Measurements from ENCODE around the gene RNFT2. TPM values are rescaled to one million over a fixed set of nuclear protein-coding genes. Genes with fewer than 3 reads are reported as not detected.

RNFT2 gene
- total RNA-seq, 1 experiment from 2014 or later = 12.3 TPM

DNA sequence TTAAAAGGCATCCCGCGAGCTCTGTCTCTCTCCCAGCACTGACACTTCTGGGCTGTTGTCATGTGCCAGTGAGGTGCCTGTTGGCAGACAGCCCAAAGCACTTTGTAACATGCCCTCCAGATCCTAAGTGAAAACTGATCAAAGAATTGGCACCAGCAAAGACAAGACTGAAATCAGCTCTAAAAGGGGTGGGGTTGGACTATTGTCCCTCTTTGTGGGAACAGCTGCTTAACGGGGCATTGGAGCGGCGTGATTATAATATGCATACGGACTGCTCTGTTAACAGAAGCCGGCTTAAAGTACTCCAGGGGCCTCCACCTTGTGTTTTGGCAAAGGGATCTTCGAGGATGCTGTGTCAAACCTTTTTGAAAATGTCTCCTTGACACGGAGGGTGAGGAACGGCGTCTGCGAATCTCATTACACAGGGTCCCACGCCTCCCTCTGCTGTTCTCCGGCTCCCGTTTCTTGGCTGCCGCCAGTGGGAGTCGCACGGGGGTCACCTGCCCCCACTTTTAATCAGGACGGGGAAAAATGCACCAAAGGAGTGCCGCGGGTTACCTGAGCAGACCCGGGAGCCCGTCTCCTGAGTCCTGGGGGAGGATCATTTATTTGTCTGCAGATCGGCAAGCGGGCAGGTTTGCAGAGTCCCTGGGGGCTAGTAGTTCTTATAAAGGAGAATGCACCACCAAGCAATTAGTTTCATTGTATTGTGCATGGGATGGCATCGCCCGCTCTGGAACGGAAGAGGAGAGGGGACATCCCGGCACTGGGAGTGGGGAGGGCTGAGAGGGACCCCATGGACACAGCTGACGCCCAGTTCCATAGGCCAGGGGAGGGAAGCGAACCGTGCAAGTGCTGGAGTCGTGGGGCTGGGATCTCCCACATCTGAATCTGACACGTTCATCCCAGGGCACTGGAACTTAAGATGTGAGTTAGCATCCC is 44.6 kb upstream of the RNFT2 start:
- ChIA-PET CTCF (interaction anchor here (0.6 to 0.7 kb wide), 3 partner anchors 45 to 74 kb away, joined by 3 to 5 read pairs (median 3); partner anchors contain the start of gene RNFT2), POLR2A (no interaction called here)
- H3K27ac ChIP-seq (ENCODE audit: low read length) = peak overlapping the region; percentile 2; the same call in 1 of the 2 replicates
- intact Hi-C loops (cut with micrococcal nuclease; ENCODE audit: unreplicated experiment) = no loop called here
- in situ Hi-C loops (cut with HindIII; ENCODE audit: low pct_unique_long_range_greater_than_20kb, low sequenced_read_pairs) = no loop called here
- H3K4me3 ChIP-seq (ENCODE audit: low read depth in 2 of 2, low read length in 2 of 2) = no peak overlapping the region
- no TSS peak for BruUV-seq (replicated peaks)
- no peaks in the 10 kb centered on the region for H3K27me3 ChIP-seq (ENCODE audit: control insufficient read depth, insufficient read depth, low read length)
- no peaks in the 10 kb centered on the region for H3K9me3 ChIP-seq (ENCODE audit: control insufficient read depth, insufficient read depth, low read depth, low read length)
- peaks cover 13% of the 10 kb centered on the region for H3K4me1 ChIP-seq (ENCODE audit: control insufficient read depth, insufficient read depth, low read length)
- DNase-seq (ENCODE audit: low read depth, low spot score) (no peak), ATAC-seq (no peak)
- H3K36me3 ChIP-seq (ENCODE audit: control insufficient read depth, insufficient read depth, low read length) = no peaks in the 10 kb centered on the region
- no peak for TF ChIP-seq SIN3A (IDR thresholded peaks at IDR 0.05; ENCODE audit: borderline replicate concordance, insufficient read depth, low read depth, low read length)

DNA sequence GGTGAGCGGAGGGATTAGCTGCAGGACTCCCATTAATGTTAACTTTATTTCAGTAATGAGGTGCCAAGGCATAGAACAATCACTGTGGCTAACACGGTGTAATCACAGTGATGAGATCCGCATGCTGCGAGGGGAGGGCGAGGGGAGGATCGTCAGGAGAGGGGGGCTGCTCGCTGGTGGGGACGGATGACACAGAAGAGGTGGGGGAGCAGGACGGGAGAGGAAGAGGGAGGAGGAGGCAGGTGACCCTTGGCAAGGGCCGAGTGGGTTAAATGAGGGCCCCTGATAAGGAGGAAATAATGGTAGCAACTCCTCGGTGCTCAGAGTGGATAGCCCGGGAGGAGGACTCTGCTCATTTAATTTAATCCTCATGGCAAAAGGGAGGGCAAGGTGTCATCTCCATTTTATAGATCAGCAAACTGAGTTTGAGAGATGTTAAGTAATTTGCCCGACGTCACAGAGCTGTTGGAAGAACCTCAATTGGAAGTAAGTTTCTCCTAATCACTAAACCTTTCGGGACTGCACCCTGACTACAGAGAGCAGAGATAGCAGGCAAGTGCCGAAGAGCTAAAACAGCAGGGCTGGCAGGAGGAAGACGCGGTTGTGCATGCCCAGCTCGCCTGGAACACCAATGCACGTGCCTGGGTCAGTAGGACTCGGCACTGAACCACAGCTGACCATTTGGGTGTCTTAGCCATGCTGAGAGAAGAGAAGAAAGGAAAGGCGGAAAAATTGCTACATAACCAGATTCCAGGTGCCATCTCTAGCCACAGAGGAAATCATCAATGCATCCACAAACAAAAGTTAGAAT is 43.3 kb upstream of the RNFT2 start:
- peaks cover 11% of the 10 kb centered on the region for H3K4me1 ChIP-seq (ENCODE audit: control insufficient read depth, insufficient read depth, low read length)
- no peaks in the 10 kb centered on the region for H3K36me3 ChIP-seq (ENCODE audit: control insufficient read depth, insufficient read depth, low read length)
- TF ChIP-seq TCF7L2 (IDR thresholded peaks at IDR 0.05; ENCODE audit: low read depth, low read length) = no peak
- no peak for TF ChIP-seq POLR2AphosphoS5 (IDR thresholded peaks at IDR 0.05; ENCODE audit: low read depth, low read length)
- TF ChIP-seq, protein P1, sequence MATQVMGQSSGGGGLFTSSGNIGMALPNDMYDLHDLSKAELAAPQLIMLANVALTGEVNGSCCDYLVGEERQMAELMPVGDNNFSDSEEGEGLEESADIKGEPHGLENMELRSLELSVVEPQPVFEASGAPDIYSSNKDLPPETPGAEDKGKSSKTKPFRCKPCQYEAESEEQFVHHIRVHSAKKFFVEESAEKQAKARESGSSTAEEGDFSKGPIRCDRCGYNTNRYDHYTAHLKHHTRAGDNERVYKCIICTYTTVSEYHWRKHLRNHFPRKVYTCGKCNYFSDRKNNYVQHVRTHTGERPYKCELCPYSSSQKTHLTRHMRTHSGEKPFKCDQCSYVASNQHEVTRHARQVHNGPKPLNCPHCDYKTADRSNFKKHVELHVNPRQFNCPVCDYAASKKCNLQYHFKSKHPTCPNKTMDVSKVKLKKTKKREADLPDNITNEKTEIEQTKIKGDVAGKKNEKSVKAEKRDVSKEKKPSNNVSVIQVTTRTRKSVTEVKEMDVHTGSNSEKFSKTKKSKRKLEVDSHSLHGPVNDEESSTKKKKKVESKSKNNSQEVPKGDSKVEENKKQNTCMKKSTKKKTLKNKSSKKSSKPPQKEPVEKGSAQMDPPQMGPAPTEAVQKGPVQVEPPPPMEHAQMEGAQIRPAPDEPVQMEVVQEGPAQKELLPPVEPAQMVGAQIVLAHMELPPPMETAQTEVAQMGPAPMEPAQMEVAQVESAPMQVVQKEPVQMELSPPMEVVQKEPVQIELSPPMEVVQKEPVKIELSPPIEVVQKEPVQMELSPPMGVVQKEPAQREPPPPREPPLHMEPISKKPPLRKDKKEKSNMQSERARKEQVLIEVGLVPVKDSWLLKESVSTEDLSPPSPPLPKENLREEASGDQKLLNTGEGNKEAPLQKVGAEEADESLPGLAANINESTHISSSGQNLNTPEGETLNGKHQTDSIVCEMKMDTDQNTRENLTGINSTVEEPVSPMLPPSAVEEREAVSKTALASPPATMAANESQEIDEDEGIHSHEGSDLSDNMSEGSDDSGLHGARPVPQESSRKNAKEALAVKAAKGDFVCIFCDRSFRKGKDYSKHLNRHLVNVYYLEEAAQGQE (IDR thresholded peaks at IDR 0.05; ENCODE audit: insufficient read depth in 1 of 2, low read depth in 2 of 2, low read length in 1 of 2) = no peak
- TF ChIP-seq SIN3A (IDR thresholded peaks at IDR 0.05; ENCODE audit: borderline replicate concordance, insufficient read depth, low read depth, low read length) = no peak
- TF ChIP-seq, protein P2, sequence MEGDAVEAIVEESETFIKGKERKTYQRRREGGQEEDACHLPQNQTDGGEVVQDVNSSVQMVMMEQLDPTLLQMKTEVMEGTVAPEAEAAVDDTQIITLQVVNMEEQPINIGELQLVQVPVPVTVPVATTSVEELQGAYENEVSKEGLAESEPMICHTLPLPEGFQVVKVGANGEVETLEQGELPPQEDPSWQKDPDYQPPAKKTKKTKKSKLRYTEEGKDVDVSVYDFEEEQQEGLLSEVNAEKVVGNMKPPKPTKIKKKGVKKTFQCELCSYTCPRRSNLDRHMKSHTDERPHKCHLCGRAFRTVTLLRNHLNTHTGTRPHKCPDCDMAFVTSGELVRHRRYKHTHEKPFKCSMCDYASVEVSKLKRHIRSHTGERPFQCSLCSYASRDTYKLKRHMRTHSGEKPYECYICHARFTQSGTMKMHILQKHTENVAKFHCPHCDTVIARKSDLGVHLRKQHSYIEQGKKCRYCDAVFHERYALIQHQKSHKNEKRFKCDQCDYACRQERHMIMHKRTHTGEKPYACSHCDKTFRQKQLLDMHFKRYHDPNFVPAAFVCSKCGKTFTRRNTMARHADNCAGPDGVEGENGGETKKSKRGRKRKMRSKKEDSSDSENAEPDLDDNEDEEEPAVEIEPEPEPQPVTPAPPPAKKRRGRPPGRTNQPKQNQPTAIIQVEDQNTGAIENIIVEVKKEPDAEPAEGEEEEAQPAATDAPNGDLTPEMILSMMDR (IDR thresholded peaks at IDR 0.05) = no peak
- in situ Hi-C loops (cut with HindIII; ENCODE audit: low pct_unique_long_range_greater_than_20kb, low sequenced_read_pairs) = no loop called here
- CTCF ChIA-PET = interaction anchor here (0.6 kb wide), 1 partner anchor 462 kb away, joined by 8 read pairs; no protein-coding TSS in a partner anchor
- BruUV-seq (replicated peaks) = no TSS peak
- ATAC-seq (no peak), DNase-seq (ENCODE audit: low read depth, low spot score) (no peak)
- H3K27ac ChIP-seq (ENCODE audit: low read length) = peak overlapping the region; percentile 25; the same call in 1 of the 2 replicates
- H3K9me3 ChIP-seq (ENCODE audit: control insufficient read depth, insufficient read depth, low read depth, low read length) = no peaks in the 10 kb centered on the region
- intact Hi-C loops (cut with micrococcal nuclease; ENCODE audit: unreplicated experiment) = loop anchor here (5.0 kb wide), 1 partner anchor 73 kb away; no protein-coding TSS in a partner anchor
- no peaks in the 10 kb centered on the region for H3K27me3 ChIP-seq (ENCODE audit: control insufficient read depth, insufficient read depth, low read length)
- POLR2A ChIA-PET = no interaction called here
- H3K4me3 ChIP-seq (ENCODE audit: low read depth in 2 of 2, low read length in 2 of 2) = no peak overlapping the region

All from Panc1 (cell line).